A549 treated with Hydrocortisone at 1 μM for 4 hours (cell line): ENCODE results near the gene WTIP. TPM values are rescaled to one million over a fixed set of nuclear protein-coding genes. Genes with fewer than 3 reads are reported as not detected.

Experiments
- total RNA-seq: library from RNA; stranded (reverse); fragments of 200-300 nt; extraction: Qiagen RNA extraction; gene quantifications from 5 replicates; pipeline ENCODE4 v1.2.3, GENCODE V29; 2022

Gene WTIP
- 29.8 to 36.5 TPM (median 32.9 TPM) in 5 replicates for total RNA-seq

DNA sequence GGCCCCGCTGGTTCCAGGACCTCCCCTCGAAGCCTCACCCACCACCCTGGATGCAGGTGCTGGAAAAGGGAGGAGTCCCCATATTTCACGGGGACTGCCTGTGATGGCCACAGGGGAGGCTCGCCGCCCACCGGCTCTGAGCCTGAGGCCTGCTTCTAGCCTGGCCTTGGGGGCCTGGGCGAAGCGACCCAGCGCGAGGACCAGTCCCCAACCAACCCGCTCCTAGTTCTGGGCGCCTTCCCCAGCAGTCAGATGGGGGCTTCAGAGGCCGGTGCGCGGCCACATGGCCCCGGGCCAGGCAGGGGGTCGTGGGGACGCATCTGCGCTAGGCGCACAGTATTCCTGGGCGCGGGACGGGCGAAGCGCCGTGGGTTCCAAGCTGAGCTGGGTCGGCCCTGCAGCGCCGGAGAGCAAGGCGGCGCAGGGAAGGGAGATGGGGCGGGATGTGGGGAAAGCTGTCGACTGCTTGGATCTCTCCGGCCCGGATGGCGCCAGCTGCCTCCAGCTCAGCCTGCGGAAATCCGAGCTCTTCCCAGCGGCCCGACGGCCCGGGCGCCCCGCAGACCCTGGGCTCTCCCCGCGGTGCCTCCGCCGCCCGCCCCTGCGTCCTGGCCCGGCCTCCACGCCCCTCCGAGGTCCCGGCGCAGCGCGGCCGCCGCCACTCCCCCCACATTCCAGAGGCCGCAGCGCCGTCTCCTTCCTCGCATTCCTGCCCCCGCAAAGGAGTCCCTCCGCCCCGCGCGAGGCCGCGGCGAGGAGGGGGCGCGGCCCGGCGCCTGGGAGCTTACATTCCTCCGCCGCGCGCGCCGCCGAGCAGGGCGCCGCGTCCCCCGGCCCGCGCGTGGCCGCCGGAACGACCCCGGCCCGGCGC lies at the start of gene WTIP:
WTIP (plus strand) TSS at position 788 of the 871 bp plus-strand sequence. CDS start 217 bp downstream, outside the sequence.

Other genes starting within 250 kb of the WTIP start
- 9.3 to 14.1 TPM (median 12.6 TPM) in 5 replicates for gene GARRE1, start 227.2 kb upstream of the WTIP start, total RNA-seq
- gene GPI, start 116.6 kb upstream of the WTIP start, total RNA-seq = 657 to 717 TPM (median 704 TPM) in 5 replicates
- 27.7 to 37.1 TPM (median 36.5 TPM) in 5 replicates for gene PDCD2L, start 77.4 kb upstream of the WTIP start, total RNA-seq
- gene UBA2, start 53.4 kb upstream of the WTIP start, total RNA-seq = 242 to 352 TPM (median 268 TPM) in 5 replicates
- 0.06 to 0.10 TPM (median 0.08 TPM) in 3 of 5 replicates, not detected in the others for gene SCGB2B2, start 195.4 kb downstream of the WTIP start, total RNA-seq
- gene ZNF302, start 195.9 kb downstream of the WTIP start, total RNA-seq = 14.7 to 20.7 TPM (median 16.3 TPM) in 5 replicates